ENCODE data around the gene CD52.
A peak's percentile ranks its signal among the peaks of the same experiment; 100 is the strongest.

CD52 gene, protein sequence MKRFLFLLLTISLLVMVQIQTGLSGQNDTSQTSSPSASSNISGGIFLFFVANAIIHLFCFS

DNA sequence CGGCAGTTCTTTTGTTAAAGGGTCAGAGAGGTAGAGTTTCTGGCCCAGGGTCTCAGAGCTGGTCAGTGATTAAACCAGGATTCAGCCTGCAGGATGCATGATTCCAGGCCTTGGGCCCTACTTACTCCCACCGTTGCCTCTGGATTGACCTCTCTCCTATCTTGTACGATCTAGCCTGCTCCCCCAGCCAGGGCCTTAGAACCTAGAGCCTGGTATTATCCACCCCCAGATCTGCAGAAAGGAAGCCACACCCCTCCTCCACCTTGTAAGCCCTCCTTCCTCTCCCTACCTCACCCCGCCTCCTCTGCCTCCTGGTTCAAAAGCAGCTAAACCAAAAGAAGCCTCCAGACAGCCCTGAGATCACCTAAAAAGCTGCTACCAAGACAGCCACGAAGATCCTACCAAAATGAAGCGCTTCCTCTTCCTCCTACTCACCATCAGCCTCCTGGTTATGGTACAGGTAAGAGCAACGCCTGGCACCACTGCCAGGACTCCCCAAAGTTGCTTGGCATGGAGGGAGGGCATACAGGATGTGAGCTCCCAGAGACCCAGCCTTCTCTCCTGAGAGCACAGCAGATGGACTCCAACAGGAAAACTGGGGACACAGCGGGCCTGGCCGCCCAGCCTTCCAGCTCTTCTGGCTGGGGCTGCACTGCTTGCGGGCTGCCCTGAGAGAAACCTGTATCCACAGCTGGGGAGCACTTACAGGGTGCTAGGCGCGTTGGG is at the start of gene CD52:
TSS of gene CD52 (plus strand) at position 347 of the 726 bp plus-strand sequence. CDS start at position 407, 60 bp downstream.
- DNase-seq: no peak

DNA sequence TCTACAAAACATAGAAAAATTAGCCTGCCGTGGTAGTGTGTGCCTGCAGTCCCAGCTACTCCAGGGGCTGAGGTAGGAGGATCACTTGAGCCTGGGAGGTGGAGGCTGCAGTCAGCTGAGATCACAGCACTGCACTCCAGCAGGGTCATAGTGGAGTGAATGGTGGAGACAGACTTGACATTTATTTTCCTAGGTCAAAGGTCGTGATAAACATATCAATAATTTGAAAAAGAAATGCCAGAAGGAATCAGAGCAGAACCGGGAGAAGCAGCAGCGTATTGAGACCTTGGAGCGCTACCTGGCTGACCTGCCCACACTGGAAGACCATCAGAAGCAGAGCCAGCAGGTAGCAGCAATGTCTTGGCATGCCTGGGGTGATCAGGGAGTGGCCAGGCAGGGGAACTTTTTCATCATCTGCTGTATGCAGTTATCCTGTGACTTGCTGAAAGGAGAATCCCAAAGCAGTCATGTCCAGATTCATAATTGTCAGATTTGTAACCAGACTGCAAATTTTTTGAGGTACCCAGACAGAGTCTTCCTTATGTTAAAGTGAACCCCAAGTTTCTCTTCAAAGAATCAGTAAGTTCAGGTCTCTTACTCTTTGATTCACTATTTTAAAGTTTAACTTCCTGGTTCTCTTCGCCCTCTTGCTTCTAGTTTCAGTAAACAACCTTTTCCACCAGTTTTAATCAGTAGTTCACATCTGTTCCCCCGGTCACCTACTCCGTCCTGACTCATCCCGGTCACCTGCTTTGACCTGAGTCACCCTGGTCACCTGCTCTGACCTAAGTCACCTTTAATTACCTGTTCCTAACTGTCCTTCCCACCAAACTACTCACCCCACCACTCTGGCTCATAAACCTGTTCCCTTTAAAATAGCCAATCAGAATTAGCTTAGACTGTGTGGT is 49.2 kb upstream of the CD52 start:
- no peak for DNase-seq

DNA sequence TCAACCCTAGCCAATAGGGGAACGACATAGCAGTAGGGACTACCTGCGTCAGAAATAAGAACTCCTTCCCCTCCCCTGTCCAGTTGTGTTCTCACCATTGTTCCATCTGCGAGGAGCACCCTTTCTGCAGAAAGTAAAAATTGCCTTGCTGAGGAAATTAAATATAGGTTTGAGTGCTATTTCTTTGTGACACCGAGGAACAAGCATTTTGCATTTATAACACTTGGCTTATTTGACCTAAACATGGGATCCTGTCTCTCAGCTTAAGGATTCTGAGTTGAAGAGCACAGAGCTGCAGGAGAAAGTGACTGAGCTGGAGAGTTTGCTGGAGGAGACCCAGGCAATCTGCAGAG is 48.6 kb upstream of the CD52 start:
- DNase-seq: no peak

DNA sequence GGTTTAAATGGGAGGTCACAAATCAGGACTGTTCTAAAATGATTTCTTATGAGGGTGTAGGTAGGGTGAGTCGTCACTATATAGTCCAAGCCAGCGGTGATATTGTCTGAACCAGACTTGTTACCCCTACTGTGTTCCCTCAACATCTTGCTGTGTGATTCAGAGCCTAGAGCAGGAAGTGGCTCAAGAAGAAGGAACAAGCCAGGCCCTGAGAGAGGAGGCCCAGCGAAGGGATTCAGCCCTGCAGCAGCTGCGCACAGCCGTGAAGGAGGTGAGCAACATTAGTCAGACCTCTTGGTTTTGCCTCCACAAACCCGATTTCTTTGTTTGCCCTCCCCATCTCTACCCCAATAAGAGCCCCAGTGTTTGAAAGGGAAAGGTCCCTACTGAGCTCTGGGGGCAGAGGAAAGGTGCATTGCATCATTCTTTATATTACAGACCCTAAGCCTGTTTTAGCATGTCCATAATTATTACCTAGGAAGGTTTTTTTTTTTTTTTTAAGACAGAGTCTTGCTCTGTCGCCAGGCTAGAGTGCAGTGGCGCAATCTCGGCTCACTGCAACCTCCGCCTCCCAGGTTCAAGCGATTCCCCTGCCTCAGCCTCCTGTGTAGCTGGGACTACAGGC is 42.8 kb upstream of the CD52 start:
- peak; percentile 28 for DNase-seq

DNA sequence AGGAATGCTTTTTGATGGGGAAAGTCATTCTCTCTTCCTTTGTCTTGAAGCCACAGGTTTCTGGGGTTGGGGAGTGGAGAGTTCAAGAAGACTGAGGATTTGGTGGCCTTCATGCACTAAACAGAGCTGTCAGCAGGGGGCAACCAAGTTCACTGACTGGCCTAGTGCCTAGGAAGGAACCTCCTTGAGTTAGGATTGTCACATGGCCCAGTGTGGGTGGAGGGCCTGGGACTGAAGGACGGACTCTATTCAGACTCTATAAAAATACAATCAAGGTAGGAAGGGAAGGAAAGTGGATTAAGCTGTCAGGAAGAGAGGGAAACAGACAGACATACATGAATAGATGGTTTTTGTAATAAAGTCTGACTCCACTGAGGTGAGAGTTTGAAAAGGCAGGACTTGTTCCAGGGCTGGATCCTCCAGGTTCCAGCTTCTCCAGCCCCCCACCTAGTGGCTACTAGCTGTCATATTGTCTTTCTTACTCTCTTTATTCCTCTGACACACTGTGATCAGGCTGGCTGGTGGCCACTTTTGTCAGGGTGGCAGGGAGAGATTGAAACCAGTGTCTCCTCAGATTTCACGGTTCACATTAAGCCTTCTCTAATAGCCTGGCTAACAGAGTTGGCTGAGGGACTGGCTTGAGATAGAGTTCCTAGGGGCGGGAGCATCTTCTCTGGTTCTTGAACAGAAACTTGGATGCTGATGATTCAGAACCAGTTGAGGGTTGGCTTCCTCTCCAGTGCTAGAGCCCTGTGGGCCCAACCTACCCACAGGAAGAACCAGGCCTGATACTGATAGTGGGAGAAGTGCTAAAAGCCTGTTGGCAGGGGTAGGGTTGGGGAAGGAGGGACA is 42.0 kb upstream of the CD52 start:
- peak; percentile 95 for DNase-seq

DNA sequence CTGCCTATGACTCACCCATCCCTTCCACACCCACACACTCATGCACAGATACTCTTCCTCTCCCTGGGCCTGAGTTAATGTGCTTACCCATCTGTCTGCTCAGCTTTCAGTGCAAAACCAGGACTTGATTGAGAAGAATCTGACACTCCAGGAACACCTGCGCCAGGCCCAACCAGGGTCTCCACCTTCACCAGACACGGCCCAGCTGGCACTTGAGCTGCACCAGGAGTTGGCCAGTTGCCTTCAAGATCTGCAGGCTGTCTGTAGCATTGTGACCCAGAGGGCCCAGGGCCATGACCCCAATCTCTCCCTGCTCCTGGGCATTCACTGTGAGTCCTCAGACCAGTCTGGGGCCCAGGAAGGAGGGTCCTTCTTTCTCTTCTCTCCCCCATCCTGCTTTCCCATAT is 41.3 kb upstream of the CD52 start:
- DNase-seq: no peak

DNA sequence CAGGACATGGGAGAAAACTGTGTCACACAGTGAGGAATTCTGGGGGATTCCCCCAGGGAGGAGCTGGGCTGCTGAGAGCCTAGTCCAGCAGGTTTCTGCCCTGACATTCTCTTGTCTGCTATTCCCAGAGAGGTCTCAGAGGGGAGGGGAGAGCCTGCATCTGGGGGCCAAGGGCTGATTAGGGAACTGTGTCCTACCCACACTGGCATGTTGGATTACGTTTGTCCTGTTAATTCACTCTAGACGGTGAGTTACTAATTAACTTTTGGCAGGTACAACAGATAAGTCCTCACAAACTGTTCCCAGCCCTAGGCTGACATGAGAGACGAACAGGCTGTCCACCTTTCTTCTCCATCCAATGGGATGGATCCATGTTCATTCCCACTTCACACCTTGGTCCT is 40.5 kb upstream of the CD52 start:
- DNase-seq: no peak

DNA sequence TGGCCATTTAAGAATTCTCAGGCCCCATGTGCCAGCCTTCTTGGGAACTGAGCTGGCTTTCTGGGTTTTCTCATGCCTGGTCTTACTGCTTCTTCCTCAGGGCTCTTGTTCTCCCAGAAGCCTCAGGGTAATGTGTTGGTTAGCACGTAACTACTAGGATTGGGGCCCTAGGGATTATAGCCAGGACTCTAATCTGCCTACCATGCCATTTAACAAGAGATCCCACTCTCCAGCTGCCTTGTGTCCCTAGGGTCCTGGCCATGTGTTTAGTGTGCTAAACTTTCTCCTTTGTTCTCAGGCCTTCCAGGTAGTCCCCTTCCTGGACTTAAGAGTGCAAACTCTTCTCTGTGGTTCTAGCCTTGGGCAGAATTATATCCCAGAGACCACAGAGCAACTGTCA is 40.0 kb upstream of the CD52 start:
- no peak for DNase-seq

DNA sequence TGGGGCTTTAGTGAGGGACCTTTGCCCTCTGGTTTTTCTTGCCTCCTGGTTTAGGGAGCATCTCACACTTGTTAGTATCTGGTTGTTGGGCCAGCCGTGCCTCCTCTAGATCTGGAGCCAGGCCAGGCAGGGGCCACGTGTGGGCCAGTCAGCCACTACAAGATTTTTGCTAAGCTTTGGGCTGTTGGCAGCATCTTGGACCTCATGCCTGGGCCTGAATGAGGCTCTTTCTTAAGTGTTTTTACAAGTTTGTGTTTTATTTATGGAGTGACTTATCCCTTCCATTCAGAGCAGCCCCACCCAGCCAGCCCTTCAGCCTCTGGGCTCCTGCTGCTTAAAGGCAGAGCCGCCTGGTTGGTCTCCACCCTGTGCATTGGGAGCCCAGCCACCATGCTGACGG is 39.5 kb upstream of the CD52 start:
- DNase-seq: peak; percentile 32

DNA sequence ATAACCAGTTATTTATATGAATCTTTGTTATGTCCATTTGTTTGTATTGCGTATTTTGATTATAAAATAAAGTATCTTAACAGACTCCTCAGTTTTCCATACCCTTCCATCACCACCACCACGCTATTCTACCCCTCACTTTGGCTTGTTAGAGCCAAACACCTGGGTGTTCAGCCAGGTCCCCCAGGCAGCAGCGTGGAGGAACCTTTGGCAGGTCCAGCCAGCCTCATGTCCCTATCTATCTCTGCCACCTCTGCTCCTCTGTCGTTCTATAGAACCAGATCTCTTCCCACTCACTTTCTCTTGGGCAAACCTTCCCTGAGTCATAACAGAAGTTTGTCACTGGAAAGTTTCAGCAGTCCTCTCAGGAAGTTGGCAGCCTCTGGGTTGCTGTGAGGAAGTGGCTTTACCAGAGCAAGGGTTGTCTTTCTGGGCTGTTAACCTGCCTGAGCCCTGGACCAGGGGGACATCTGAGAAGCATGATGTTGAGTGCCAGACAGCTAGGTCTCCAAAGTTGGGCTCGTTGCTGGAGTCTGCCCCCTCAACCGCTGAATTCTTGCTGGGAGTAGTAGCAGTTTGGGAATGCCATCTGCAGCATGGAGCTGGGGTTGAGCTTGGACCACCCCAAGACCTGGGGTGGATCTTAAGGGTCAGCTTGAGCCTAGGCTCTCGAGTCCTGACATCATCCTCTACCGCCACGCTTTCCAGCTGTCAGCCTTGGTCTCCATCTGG is 38.9 kb upstream of the CD52 start:
- DNase-seq: peak; percentile 54

DNA sequence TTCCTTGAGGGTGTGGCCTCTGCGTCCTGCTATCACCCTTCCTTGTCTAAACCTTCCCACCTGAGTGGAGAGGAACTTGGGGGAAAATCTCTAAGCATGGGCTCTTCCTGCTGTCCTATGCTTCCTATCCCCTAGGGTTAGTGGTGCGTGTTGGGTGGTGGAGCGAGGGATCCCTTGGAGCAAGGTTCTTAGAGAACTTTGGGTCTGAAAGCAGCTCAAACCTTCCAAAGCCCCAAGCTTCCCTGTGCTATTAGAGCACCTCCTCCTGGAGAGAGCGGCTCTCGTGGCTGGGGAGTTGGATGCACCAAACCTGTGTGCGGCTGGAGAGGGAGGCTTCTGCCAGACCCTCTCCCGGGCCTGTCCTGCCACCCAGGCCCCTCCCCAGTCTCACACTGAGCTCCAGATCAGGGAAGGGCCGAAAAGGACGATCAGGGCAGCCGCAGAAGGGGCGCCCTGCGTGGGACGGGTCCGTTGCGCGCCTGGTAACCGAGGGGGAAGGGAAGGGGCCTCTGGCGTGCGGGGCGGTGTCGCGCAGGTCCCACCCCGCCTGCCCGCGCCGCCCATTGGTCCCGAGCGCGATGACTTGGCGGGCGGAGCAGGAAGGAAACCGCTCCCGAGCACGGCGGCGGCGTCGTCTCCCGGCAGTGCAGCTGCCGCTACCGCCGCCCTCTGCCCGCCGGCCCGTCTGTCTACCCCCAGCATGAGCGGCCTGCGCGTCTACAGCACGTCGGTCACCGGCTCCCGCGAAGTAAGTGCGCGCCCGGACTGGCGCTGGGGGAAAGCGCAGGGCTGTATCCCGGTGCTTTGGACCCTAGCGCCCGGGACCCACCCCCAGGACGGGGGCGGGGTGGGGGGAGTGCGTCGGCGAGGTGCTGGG is 38.1 kb upstream of the CD52 start, which contains the start of gene SH3BGRL3:
TSS of gene SH3BGRL3 (plus strand) at position 631 of the 877 bp plus-strand sequence. CDS start at position 701, 70 bp downstream.
- peak; percentile 84 for DNase-seq

DNA sequence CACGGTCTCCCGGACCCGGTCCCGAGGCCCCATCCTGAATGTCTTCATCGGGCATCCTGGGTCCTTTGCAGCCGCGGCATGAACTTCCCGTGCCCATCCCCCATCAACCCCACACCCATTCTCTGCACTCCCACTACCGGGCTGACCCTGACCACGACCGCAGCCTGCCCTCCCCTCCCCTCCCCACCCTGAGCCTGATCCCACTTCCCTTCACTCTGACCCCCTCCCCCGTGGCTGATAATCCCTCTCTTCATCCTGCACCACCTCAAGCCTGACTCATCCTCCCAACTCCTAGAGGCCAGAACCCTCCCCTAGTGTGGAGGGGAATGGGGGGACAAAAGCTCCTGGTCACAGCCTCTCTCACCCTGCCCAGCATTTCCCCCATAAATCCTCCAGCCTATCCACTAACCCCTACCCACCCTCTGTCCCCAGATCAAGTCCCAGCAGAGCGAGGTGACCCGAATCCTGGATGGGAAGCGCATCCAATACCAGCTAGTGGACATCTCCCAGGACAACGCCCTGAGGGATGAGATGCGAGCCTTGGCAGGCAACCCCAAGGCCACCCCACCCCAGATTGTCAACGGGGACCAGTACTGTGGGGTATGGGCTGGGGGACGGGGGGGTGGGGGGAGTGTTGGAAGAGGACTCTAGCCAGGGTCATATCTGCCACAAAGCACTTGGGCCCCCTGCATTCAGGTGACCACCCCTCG is 37.3 kb upstream of the CD52 start:
- peak; percentile 66 for DNase-seq

DNA sequence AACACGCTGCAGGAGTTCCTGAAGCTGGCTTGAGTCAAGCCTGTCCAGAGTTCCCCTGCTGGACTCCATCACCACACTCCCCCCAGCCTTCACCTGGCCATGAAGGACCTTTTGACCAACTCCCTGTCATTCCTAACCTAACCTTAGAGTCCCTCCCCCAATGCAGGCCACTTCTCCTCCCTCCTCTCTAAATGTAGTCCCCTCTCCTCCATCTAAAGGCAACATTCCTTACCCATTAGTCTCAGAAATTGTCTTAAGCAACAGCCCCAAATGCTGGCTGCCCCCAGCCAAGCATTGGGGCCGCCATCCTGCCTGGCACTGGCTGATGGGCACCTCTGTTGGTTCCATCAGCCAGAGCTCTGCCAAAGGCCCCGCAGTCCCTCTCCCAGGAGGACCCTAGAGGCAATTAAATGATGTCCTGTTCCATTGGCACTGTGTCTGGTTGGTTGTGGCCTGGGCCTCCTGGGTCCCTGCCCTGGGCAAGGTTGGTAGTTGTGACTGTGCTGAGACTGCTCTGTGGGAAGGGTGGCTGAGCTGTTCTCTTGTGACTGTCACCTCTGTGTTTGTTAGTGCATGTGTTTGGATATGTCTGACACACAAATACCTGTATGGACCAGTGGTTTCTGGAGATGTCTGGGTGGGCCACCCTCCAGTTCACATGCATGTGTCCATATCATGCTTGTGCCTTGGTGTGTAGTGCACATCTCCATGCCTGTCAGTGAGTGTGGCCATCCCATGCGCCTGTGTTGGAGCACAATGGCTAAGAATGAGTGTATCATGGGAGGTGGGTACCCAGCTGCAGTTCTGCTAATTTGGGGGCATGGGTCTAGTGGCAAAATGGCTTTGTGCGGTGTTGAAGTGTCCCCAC is 36.4 kb upstream of the CD52 start:
- DNase-seq: peak; percentile 41

DNA sequence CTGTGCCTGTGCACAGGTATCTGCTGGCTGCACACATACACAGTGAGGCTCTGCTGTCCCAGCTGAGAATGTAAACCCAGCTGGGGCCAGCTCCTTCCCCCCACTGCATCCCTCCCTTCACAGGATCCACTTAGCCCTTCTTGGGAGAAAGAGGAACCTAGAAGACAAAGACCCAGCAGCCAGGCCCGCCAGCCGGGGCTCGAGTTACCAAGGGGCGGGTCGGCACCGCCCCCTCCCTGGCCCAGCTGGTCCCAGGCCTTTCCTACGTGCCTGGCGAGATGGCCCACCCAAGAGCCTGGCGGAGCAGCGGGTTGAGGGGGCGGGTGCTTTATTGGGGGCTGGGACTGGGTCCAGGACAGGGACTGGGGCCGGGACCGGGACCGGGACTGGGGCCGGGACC is 35.8 kb upstream of the CD52 start:
- DNase-seq: peak; percentile 68

DNA sequence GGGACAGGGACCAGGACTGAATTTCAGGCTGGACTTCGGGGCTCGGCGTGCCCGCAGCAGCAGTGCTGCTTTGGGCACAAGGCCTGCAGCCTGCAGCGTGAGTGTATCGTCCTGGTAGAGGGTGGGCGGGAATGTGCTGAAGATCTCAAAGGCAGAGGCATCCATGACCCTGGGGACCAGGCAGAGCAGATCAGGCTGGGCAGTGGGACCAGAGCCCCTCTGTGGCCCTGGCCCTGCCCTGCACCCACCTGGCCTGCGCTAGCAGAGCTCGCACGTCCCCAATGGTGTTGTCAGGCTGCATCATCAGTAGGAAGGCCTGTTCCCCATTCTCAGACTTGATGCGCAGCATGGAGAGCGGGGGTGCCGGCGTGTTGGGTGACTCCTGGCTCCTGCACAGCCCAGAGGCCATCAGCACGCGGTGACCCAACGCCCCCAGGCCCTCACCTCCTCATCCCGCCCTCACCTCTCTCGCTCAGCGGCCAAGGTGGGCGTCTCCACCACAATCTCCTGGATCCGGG is 35.3 kb upstream of the CD52 start:
- DNase-seq: no peak

DNA sequence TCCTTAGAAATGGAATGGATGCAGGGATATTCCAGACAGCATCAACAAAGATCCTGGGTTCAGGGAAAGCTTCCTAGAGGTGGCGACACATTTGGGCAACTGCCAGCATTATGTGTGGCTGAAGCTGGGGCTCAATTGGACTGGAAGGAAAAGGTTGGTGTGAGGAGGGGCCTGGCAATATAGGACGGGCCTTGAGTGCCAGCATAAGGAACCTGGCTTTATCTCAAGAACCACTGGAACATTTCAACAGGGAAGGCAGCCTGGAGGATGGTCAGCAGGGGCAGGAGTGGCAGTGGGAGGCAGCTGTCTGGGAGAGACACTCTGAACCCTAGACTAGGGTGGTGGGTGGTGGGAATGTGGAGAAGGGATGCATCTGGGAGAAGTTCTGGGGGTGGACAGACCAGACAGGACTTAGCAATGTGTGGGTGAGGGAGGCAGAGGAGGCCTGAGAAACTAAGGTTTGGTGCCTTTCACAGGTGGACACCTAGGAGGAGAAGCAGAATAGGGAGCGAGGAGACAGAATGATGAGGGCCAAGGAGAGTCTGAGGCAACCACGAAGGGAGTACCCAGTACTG is 34.4 kb upstream of the CD52 start:
- DNase-seq: peak; percentile 15

DNA sequence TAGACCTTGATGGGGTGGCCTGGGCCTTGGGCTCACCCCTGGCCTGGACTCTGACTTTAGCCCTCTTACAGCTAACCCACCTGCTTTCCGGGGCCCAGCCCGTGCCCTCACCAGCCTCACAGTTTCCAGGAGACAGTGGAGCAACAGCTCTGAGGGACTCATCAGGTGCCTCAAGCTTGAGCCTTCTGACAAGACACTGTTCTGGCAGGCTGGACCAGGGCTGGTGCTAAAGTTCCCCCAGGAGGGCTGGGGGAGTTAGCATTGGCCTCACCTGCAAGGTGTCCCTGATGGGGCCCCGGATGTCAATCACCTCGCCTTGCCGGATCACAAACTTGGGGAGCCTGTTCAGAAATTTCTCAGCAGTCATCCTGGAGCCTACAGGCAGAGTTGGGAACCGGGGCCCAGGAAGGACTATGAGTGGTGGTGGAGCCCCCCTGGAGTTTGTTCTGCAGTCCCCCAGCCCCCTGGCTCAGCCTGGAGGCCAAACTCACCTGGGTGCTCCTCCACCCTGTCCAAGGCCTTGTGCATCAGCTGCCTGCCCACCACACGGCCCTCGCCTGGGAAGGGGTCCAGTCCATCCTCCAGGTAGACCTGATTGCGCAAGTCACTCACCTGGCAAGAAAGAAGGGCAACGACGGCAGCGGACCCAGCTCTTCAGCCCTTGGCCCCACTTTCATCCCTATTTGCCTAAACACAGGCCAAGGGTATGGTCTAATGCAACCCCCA is 33.7 kb upstream of the CD52 start:
- DNase-seq: no peak
